Stimulated activated naive CD8-positive, alpha-beta T cell treated with anti-CD3 and anti-CD28 coated beads, Interleukin-15, Interleukin-2, amounts not matched to agents 100 U/mL and 50 U/mL, for 24 hours (primary cell): ENCODE data around the gene AP5B1.
"Not testable (repeated sequence)": the region's sequence is repeated elsewhere in the genome, so short reads cannot be mapped to it uniquely, and the experiment has no call there.

ENCODE experiments used
- ATAC-seq: fragments of 150-1000 bp; cut with Tn5 transposase; one replicate; pipeline ENCODE4 v1.10.0; 2021
- DNase-seq: peaks from one replicate; pipeline ENCODE4 v3.0.0; 2021

AP5B1 gene

DNA sequence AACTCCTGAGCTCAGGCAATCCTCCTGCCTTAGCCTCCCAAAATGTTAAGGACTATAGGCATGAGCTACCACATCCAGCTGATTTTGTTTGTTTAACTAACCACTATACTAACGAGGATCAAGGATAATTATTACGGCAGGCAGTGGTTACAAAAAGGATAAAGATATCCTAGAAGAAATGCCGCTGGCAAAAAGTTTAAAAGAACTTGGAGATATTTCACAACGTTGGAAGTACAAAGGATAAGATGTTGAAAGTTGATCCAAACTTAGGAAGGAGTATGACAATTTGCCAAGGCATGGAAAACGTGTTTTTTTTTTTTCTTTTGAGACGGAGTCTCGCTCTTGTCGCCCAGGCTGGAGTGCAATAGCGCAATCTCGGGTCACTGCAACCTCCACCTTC lies 13.4 kb downstream of the AP5B1 start:
- ATAC-seq: no peak

GRCh38 chr11:65766535-65766934 lies 14.2 kb downstream of the AP5B1 start:
- ATAC-seq: no peak
- no peak for DNase-seq

More for the DNA sequence above, 13.4 kb downstream of the AP5B1 start:
- no peak for DNase-seq

DNA sequence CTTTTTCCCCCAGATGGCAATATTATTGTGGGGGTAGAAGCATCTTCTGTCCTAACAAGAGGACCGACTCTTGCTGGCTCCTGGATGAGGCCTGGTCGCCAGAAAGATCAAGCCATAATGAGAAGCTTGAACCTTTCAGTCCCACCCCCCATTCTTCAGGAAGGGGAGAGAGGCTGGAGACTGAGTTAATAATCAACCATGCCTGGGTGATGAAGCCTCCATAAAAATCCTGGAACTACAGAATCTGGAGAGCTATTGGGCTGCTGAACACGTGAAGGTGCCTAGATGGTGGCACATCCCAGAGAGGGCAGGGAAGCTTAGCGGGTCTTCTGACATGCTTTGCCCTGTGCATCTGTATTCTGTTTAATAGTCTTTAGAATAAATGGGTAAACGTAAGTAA lies 16.3 kb downstream of the AP5B1 start:
- DNase-seq (no peak), ATAC-seq (no peak)

GRCh38 chr11:65762816-65763215 lies 18.0 kb downstream of the AP5B1 start:
- not testable (repeated sequence) for ATAC-seq, DNase-seq

DNA sequence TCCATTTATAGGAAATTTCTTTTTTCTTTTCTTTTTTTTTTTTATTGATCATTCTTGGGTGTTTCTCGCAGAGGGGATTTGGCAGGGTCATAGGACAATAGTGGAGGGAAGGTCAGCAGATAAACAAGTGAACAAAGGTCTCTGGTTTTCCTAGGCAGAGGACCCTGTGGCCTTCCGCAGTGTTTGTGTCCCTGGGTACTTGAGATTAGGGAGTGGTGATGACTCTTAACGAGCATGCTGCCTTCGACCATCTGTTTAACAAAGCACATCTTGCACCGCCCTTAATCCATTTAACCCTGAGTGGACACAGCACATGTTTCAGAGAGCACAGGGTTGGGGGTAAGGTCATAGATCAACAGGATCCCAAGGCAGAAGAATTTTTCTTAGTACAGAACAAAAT lies 18.6 kb downstream of the AP5B1 start:
- DNase-seq, ATAC-seq: not testable (repeated sequence)

DNA sequence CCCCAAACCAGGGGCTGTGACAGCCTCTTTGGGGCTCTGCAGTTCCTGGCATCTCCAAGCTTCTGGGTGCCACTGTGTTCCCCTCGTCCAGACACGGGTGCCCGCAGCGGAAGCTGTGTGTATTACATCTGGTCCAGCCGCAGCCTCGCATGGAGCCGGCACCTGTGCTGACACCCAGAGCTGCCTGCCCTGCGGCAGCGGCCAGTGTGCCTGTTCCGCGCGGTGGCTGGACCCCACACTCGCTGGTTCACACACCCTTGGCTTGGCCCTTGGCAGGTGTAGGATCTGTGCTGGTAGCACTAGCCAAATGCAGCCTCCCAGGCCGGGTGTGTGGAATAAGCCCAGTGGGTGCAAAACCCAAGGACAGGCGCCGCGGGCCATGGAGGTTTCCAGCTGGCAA lies 35.7 kb downstream of the AP5B1 start:
- DNase-seq (no peak), ATAC-seq (no peak)

DNA sequence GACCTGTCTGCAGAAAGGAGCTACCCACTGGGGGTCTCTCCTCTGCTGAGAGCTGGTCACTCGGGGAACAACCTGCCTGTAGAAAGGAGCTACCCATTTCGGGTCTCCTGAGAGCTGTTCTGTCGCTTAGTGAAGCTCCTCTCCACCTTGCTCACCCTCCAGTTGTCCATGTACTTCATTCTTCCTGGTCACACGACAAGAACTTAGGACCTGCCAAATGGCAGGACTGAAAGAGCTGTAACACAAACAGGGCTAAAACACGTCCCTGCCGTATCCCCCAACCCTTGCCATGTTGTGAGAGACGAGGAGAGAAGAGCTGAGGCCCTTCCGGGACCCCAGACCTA lies 36.1 kb downstream of the AP5B1 start:
- no peak for DNase-seq
- ATAC-seq: no peak

DNA sequence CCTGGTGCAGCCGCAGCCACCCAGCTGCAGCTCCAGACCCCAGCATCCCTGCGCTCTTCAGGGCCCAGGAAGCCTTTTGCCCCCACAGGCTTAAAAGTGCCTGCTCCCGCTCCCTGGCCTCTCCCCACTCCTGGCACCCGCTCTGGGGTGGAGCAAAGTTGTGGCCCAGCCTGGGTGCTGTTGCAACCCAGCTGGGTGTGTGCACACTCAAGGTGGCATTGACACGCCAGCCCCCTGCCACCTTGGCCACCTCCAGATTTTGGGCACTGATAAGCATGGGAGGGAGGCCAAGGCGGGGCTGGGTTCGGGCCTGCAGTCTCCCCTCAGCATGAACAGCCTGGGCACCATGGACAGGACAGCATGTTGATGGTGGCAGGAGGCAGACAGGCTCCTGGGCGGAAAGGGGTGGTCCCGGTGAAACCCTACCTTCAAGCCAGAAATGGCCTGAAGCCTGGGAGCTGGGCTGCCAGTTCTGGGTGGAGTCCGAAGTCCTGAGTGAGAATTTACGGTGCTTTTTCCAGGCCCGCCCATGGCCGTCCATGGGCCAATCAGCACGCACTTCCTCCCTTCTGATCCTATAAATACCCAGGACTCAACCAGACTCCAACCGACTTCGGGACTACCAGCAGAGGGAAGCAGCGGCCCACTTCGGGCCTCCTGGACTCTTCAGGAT lies 36.6 kb downstream of the AP5B1 start:
- ATAC-seq: peak; percentile 52
- DNase-seq: peak; percentile 21

GRCh38 chr11:65743681-65744025 lies 37.1 kb downstream of the AP5B1 start:
- DNase-seq (no peak), ATAC-seq (no peak)

- ATAC-seq (no peak), DNase-seq (no peak)
Measured at GRCh38 chr11:65742353-65742752, 38.4 kb downstream of the AP5B1 start.

DNA sequence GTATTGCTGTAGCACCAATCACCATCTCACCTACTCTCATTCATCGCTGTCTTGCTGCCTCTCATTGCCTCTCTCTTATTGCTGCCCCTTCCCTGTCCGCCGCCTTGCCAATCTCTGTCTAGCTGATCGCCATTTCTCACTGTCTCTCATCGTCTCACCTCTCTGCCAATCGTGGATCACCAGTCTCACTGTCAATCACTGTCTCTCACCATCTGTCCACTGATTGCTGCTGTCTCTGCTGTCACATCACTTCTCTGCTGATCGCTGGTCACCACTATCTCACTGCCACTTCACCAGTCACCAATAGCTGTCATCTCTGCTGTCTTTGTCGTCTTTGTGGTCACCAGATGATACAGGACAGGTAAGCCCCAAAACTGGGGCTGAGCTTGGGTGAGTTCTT lies 39.6 kb downstream of the AP5B1 start:
- DNase-seq: no peak
- no peak for ATAC-seq

DNA sequence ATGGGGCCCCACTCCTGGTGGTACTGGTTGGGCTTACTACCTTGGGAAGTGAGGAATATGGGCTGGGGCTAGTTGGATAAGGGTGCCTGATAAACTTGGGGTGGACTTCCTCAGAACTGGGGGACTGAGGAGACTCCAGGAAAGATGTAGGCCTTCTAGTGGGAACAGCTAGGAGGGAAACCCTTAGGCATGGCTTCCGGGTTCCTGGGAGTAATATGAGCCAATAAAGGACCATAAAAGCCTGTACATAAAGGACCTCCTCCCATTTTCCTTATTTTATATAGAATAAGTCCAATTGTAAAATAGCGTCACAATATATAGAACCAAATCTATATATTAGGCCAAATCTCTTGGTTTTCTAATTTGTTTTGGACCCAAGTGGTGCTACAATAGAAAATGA lies 41.8 kb downstream of the AP5B1 start:
- ATAC-seq: no peak
- DNase-seq: no peak

DNA sequence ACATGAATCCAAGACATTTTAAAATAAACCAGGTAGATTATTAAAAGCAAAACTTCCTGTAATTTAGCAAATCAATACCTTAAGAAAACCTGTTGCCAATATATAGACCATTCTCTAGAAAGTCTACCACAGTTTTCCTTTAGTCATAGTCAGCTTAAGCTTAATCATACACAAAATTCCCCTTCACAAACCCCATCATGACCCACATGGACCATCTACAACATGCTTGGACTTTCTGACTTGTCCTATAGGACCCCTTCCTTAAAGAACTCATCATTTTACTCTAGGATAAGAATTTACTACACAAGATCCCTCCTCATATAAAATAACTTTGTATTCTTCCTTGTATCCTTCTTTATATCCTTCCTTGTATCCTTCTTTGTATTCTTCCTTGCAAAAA lies 44.0 kb downstream of the AP5B1 start:
- DNase-seq: no peak

DNA sequence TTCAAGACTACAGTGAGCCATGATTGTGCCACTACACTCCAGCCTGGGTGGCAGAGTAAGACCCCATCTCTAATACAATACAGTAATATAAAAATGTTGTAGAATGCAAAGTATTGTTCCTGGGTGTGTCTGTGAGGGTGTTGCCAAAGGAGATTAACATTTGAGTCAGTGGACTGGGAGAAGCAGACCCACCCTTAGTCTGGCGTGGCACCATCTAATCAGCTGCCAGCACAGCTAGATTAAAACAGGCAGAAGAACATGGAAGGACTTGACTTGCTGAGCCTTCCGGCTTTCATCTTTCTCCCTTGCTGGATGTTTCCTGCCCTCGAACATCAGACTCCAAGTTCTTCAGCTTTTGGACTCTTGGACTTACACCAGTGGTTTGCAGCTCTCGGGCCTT lies 45.7 kb downstream of the AP5B1 start:
- ATAC-seq, DNase-seq: not testable (repeated sequence)

More for the DNA sequence above, 44.0 kb downstream of the AP5B1 start:
- ATAC-seq: no peak

DNA sequence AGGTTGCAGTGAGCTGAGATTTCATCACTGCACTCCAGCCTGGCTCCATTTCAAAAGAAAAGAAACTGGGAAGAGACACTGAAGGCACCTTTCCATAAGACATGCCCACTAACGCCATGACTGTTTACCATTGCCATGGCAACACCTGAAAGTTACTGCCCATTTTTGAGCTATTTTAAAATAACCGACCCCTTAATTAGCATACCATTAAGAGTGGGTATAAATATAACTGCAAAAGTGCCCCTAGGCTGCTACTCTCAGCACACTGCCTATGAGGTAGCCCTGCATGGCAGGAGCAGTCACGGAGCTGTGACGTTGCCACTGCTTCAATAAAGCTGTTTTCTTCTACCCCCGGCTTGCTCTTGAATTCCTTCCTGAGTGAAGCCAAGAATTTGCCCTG lies 50.3 kb downstream of the AP5B1 start:
- DNase-seq: no peak
- ATAC-seq: no peak

DNA sequence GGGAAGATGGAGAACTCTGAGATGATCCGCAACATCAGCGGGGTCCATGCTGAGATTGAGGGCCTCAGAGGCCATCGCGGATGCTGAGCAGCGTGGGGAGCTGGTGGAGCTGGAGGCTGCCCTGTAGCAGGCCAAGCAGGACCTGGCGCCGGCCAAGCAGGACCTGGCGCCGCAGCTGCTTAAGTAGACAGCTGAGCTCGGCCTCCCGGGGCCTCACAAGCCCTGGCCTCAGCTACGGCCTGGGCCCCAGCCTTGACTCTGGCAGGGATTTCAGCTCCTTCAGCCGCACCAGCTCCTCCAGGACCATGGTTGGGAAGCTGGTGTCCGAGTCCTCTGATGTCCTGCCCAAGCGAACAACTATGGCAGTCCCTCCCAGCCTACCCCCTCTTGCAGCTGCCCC lies 52.9 kb downstream of the AP5B1 start:
- no peak for DNase-seq
- no peak for ATAC-seq

DNA sequence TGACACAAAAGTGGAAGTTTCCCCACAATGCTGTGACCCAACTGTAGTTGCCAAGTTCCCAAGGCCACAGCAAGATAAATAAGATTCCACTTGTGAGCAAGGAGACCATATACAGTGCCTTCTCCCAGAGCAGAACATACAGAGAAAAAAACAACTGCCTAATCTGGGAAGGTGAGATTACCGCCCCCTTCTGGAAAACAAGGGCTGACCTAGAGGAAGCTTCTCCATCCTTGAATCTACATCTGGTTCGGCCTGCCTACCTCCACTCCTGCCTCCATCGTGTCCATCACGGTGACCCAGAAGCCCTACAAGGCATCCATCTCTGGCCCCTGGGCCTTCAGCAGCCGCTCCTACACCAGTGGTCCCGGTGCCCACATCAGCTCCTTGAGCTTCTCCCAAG lies 54.1 kb downstream of the AP5B1 start:
- no peak for ATAC-seq
- DNase-seq: no peak
